ENCODE results near the gene HS3ST5. TPM values are rescaled to one million over a fixed set of nuclear protein-coding genes. Genes with fewer than 3 reads are reported as not detected.

HS3ST5 gene
- total RNA-seq, 5 donors from 2014 or later (not counting 1 experiment from before 2014, with no cell fraction given): not detected

GRCh38 chr6:114062199-114062598, 280.6 kb downstream of the HS3ST5 start:
- Mint-ChIP-seq H3K4me1 (no peaks in the 10 kb centered on the region), H3K36me3 (no peaks in the 10 kb centered on the region), H3K27ac (no peak overlapping the region), H3K4me3 (no peak overlapping the region), H3K27me3 (peaks cover 6 to 19% of the 10 kb centered on the region in 2 donors), H3K9me3 (no peaks in the 10 kb centered on the region)
- no peaks in the 10 kb centered on the region for H3K4me1 ChIP-seq (ENCODE audit: control insufficient read depth in 1 of 2, extremely low read depth in 1 of 2, insufficient read depth in 2 of 2, low read length in 2 of 2)
- CTCF ChIA-PET: no interaction called here
- 64% methylated on average over 4 of the region's 5 CpGs for WGBS (ENCODE audit: insufficient coverage)
- no peaks in the 10 kb centered on the region for H3K36me3 ChIP-seq (ENCODE audit: control insufficient read depth in 2 of 2, extremely low read depth in 1 of 2, insufficient read depth in 1 of 2, low read length in 1 of 2)
- no peak overlapping the region for H3K4me3 ChIP-seq (ENCODE audit: control insufficient read depth in 1 of 2, extremely low read depth in 1 of 2, low read length in 1 of 2)
- H3K9me3 ChIP-seq: no peaks in the 10 kb centered on the region
- no peak for ATAC-seq (replicated peaks in 1 of 4)
- POLR2A ChIA-PET: no interaction called here
- no peak for DNase-seq
- no peaks in the 10 kb centered on the region for H3K27me3 ChIP-seq (replicated peaks in 1 of 2; ENCODE audit: control insufficient read depth in 2 of 2, extremely low read depth in 1 of 2, insufficient read depth in 2 of 2, low read length in 1 of 2)
- no peak overlapping the region for H3K27ac ChIP-seq (ENCODE audit: low read length)

GRCh38 chr6:114061741-114062140, 281.1 kb downstream of the HS3ST5 start:
- no CpG with 5 or more reads among the region's 4 CpGs for WGBS (ENCODE audit: insufficient coverage)
- Mint-ChIP-seq H3K4me1 (no peaks in the 10 kb centered on the region), H3K27ac (no peak overlapping the region), H3K27me3 (peaks cover 6 to 19% of the 10 kb centered on the region in 2 donors), H3K4me3 (no peak overlapping the region), H3K9me3 (no peaks in the 10 kb centered on the region), H3K36me3 (no peaks in the 10 kb centered on the region)
- H3K4me3 ChIP-seq (ENCODE audit: control insufficient read depth in 1 of 2, extremely low read depth in 1 of 2, low read length in 1 of 2): no peak overlapping the region
- ChIA-PET POLR2A (no interaction called here), CTCF (interaction anchor here in 1 of 2 donors (0.6 kb wide), 1 partner anchor 10 kb away, joined by 3 read pairs; no protein-coding TSS in a partner anchor)
- no peaks in the 10 kb centered on the region for H3K36me3 ChIP-seq (ENCODE audit: control insufficient read depth in 2 of 2, extremely low read depth in 1 of 2, insufficient read depth in 1 of 2, low read length in 1 of 2)
- no peaks in the 10 kb centered on the region for H3K27me3 ChIP-seq (replicated peaks in 1 of 2; ENCODE audit: control insufficient read depth in 2 of 2, extremely low read depth in 1 of 2, insufficient read depth in 2 of 2, low read length in 1 of 2)
- no peak overlapping the region for H3K27ac ChIP-seq (ENCODE audit: low read length)
- ATAC-seq (replicated peaks in 1 of 4): no peak
- H3K9me3 ChIP-seq: no peaks in the 10 kb centered on the region
- DNase-seq: no peak
- H3K4me1 ChIP-seq (ENCODE audit: control insufficient read depth in 1 of 2, extremely low read depth in 1 of 2, insufficient read depth in 2 of 2, low read length in 2 of 2): no peaks in the 10 kb centered on the region

- Histone ChIP-seq H3K9me3 (no peaks in the 10 kb centered on the region), H3K4me3 (ENCODE audit: control insufficient read depth in 1 of 2, extremely low read depth in 1 of 2, low read length in 1 of 2) (no peak overlapping the region), H3K4me1 (ENCODE audit: control insufficient read depth in 1 of 2, extremely low read depth in 1 of 2, insufficient read depth in 2 of 2, low read length in 2 of 2) (no peaks in the 10 kb centered on the region), H3K36me3 (ENCODE audit: control insufficient read depth in 2 of 2, extremely low read depth in 1 of 2, insufficient read depth in 1 of 2, low read length in 1 of 2) (no peaks in the 10 kb centered on the region), H3K27me3 (replicated peaks in 1 of 2; ENCODE audit: control insufficient read depth in 2 of 2, extremely low read depth in 1 of 2, insufficient read depth in 2 of 2, low read length in 1 of 2) (no peaks in the 10 kb centered on the region), H3K27ac (ENCODE audit: low read length) (no peak overlapping the region)
- H3K27me3 Mint-ChIP-seq: peaks cover 6 to 19% of the 10 kb centered on the region in 2 donors
- ATAC-seq (replicated peaks in 1 of 4) (no peak), DNase-seq (no peak)
- H3K9me3 Mint-ChIP-seq: no peaks in the 10 kb centered on the region
- CTCF ChIA-PET: interaction anchor here in 1 of 2 donors (0.6 kb wide), 1 partner anchor 11 kb away, joined by 3 read pairs; no protein-coding TSS in a partner anchor
- POLR2A ChIA-PET: no interaction called here
- H3K27ac Mint-ChIP-seq: no peak overlapping the region
- no peaks in the 10 kb centered on the region for H3K4me1 Mint-ChIP-seq
- H3K4me3 Mint-ChIP-seq: no peak overlapping the region
- no peaks in the 10 kb centered on the region for H3K36me3 Mint-ChIP-seq
- no CpG with 5 or more reads among the region's 1 CpG for WGBS (ENCODE audit: insufficient coverage)
These were observed 281.7 kb downstream of the HS3ST5 start for GRCh38 chr6:114061116-114061515.

GRCh38 chr6:114058435-114058834, 284.4 kb downstream of the HS3ST5 start:
- Mint-ChIP-seq H3K27me3 (peaks cover 2 to 12% of the 10 kb centered on the region in 2 donors), H3K27ac (no peak overlapping the region), H3K4me1 (no peaks in the 10 kb centered on the region), H3K36me3 (no peaks in the 10 kb centered on the region), H3K9me3 (no peaks in the 10 kb centered on the region), H3K4me3 (no peak overlapping the region)
- H3K4me1 ChIP-seq (ENCODE audit: control insufficient read depth in 1 of 2, extremely low read depth in 1 of 2, insufficient read depth in 2 of 2, low read length in 2 of 2): no peaks in the 10 kb centered on the region
- no peaks in the 10 kb centered on the region for H3K36me3 ChIP-seq (ENCODE audit: control insufficient read depth in 2 of 2, extremely low read depth in 1 of 2, insufficient read depth in 1 of 2, low read length in 1 of 2)
- 100% methylated on average over 3 of the region's 4 CpGs for WGBS (ENCODE audit: insufficient coverage)
- H3K27me3 ChIP-seq (replicated peaks in 1 of 2; ENCODE audit: control insufficient read depth in 2 of 2, extremely low read depth in 1 of 2, insufficient read depth in 2 of 2, low read length in 1 of 2): no peaks in the 10 kb centered on the region
- ATAC-seq (replicated peaks in 1 of 4) (no peak), DNase-seq (no peak)
- no peak overlapping the region for H3K4me3 ChIP-seq (ENCODE audit: control insufficient read depth in 1 of 2, extremely low read depth in 1 of 2, low read length in 1 of 2)
- H3K27ac ChIP-seq (ENCODE audit: low read length): no peak overlapping the region
- ChIA-PET POLR2A (interaction anchor here in 1 of 2 donors (0.6 kb wide), 1 partner anchor 9 kb away, joined by 4 read pairs; no protein-coding TSS in a partner anchor), CTCF (no interaction called here)
- H3K9me3 ChIP-seq: no peaks in the 10 kb centered on the region

GRCh38 chr6:114055763-114056162, 287.1 kb downstream of the HS3ST5 start:
- Mint-ChIP-seq H3K9me3 (no peaks in the 10 kb centered on the region), H3K36me3 (no peaks in the 10 kb centered on the region), H3K27ac (no peak overlapping the region), H3K4me1 (no peaks in the 10 kb centered on the region), H3K27me3 (peaks cover 2 to 4% of the 10 kb centered on the region in 2 donors), H3K4me3 (no peak overlapping the region)
- DNase-seq: no peak
- Histone ChIP-seq H3K4me3 (ENCODE audit: control insufficient read depth in 1 of 2, extremely low read depth in 1 of 2, low read length in 1 of 2) (no peak overlapping the region), H3K36me3 (ENCODE audit: control insufficient read depth in 2 of 2, extremely low read depth in 1 of 2, insufficient read depth in 1 of 2, low read length in 1 of 2) (no peaks in the 10 kb centered on the region), H3K27ac (ENCODE audit: low read length) (no peak overlapping the region), H3K27me3 (replicated peaks in 1 of 2; ENCODE audit: control insufficient read depth in 2 of 2, extremely low read depth in 1 of 2, insufficient read depth in 2 of 2, low read length in 1 of 2) (no peaks in the 10 kb centered on the region), H3K9me3 (no peaks in the 10 kb centered on the region), H3K4me1 (ENCODE audit: control insufficient read depth in 1 of 2, extremely low read depth in 1 of 2, insufficient read depth in 2 of 2, low read length in 2 of 2) (no peaks in the 10 kb centered on the region)
- ChIA-PET POLR2A (no interaction called here), CTCF (no interaction called here)
- WGBS (ENCODE audit: insufficient coverage): no CpG with 5 or more reads among the region's 2 CpGs
- no peak for ATAC-seq (replicated peaks in 1 of 4)

- CTCF ChIA-PET: no interaction called here
- no peak overlapping the region for H3K27ac Mint-ChIP-seq
- POLR2A ChIA-PET: no interaction called here
- H3K27me3 Mint-ChIP-seq: peaks cover 2 to 4% of the 10 kb centered on the region in 2 donors
- H3K36me3 Mint-ChIP-seq: no peaks in the 10 kb centered on the region
- no peaks in the 10 kb centered on the region for H3K9me3 Mint-ChIP-seq
- no peaks in the 10 kb centered on the region for H3K9me3 ChIP-seq
- H3K4me1 Mint-ChIP-seq: no peaks in the 10 kb centered on the region
- ATAC-seq (replicated peaks in 1 of 4): no peak
- H3K27me3 ChIP-seq (replicated peaks in 1 of 2; ENCODE audit: control insufficient read depth in 2 of 2, extremely low read depth in 1 of 2, insufficient read depth in 2 of 2, low read length in 1 of 2): no peaks in the 10 kb centered on the region
- no peak for DNase-seq
- no peak overlapping the region for H3K4me3 Mint-ChIP-seq
- no peaks in the 10 kb centered on the region for H3K4me1 ChIP-seq (ENCODE audit: control insufficient read depth in 1 of 2, extremely low read depth in 1 of 2, insufficient read depth in 2 of 2, low read length in 2 of 2)
- H3K36me3 ChIP-seq (ENCODE audit: control insufficient read depth in 2 of 2, extremely low read depth in 1 of 2, insufficient read depth in 1 of 2, low read length in 1 of 2): no peaks in the 10 kb centered on the region
- no peak overlapping the region for H3K27ac ChIP-seq (ENCODE audit: low read length)
- no peak overlapping the region for H3K4me3 ChIP-seq (ENCODE audit: control insufficient read depth in 1 of 2, extremely low read depth in 1 of 2, low read length in 1 of 2)
- no CpG with 5 or more reads among the region's 3 CpGs for WGBS (ENCODE audit: insufficient coverage)
These were observed 287.5 kb downstream of the HS3ST5 start for GRCh38 chr6:114055349-114055748.

GRCh38 chr6:114053791-114054190, 289.0 kb downstream of the HS3ST5 start:
- Mint-ChIP-seq H3K4me1 (no peaks in the 10 kb centered on the region), H3K4me3 (no peak overlapping the region), H3K9me3 (no peaks in the 10 kb centered on the region), H3K36me3 (no peaks in the 10 kb centered on the region), H3K27ac (no peak overlapping the region), H3K27me3 (peaks cover 2 to 4% of the 10 kb centered on the region in 2 donors)
- Histone ChIP-seq H3K4me3 (ENCODE audit: control insufficient read depth in 1 of 2, extremely low read depth in 1 of 2, low read length in 1 of 2) (no peak overlapping the region), H3K4me1 (ENCODE audit: control insufficient read depth in 1 of 2, extremely low read depth in 1 of 2, insufficient read depth in 2 of 2, low read length in 2 of 2) (no peaks in the 10 kb centered on the region), H3K27me3 (replicated peaks in 1 of 2; ENCODE audit: control insufficient read depth in 2 of 2, extremely low read depth in 1 of 2, insufficient read depth in 2 of 2, low read length in 1 of 2) (no peaks in the 10 kb centered on the region), H3K9me3 (no peaks in the 10 kb centered on the region), H3K36me3 (ENCODE audit: control insufficient read depth in 2 of 2, extremely low read depth in 1 of 2, insufficient read depth in 1 of 2, low read length in 1 of 2) (no peaks in the 10 kb centered on the region), H3K27ac (ENCODE audit: low read length) (no peak overlapping the region)
- 50% methylated on average over 1 of the region's 1 CpG for WGBS (ENCODE audit: insufficient coverage)
- ChIA-PET CTCF (no interaction called here), POLR2A (no interaction called here)
- DNase-seq (no peak), ATAC-seq (replicated peaks in 1 of 4) (no peak)

Measured in T-cell (primary cell).